HG03045 (cell line): ENCODE results near the gene ITPR2.
"Not testable (repeated sequence)": the region's sequence is repeated elsewhere in the genome, so short reads cannot be mapped to it uniquely, and the experiment has no call there.

Experiments used
- ATAC-seq: cut with Tn5 transposase; IDR thresholded peaks from one replicate; pipeline ENCODE4 v1.9.1; 2021; ENCODE audit warnings: mild to moderate bottlenecking, moderate library complexity; ENCODE audit not compliant: unreplicated experiment

The ITPR2 gene

GRCh38 chr12:26535826-26536225 lies 297.2 kb downstream of the ITPR2 start:
- ATAC-seq, result no peak

GRCh38 chr12:26534071-26534470 lies 298.9 kb downstream of the ITPR2 start:
- no peak for ATAC-seq

GRCh38 chr12:26533211-26533610 lies 299.8 kb downstream of the ITPR2 start:
- ATAC-seq, result no peak

GRCh38 chr12:26530461-26530860 lies 302.5 kb downstream of the ITPR2 start:
- ATAC-seq, result no peak

GRCh38 chr12:26528943-26529342 lies 304.1 kb downstream of the ITPR2 start:
- no peak for ATAC-seq

- no peak for ATAC-seq
These were observed 305.3 kb downstream of the ITPR2 start for GRCh38 chr12:26527682-26528081.

- no peak for ATAC-seq
These were observed 308.0 kb downstream of the ITPR2 start for GRCh38 chr12:26524862-26525465.

- ATAC-seq, result no peak
These were observed 309.3 kb downstream of the ITPR2 start for GRCh38 chr12:26523708-26524150.

- ATAC-seq, result no peak
These were observed 312.1 kb downstream of the ITPR2 start for GRCh38 chr12:26520869-26521268.

GRCh38 chr12:26520109-26520508 lies 312.9 kb downstream of the ITPR2 start:
- no peak for ATAC-seq

- ATAC-seq, result no peak
These were observed 313.5 kb downstream of the ITPR2 start for GRCh38 chr12:26519462-26519861.

GRCh38 chr12:26517320-26517719 lies 315.7 kb downstream of the ITPR2 start:
- ATAC-seq, result not testable (repeated sequence)

GRCh38 chr12:26514364-26514763 lies 318.6 kb downstream of the ITPR2 start:
- no peak for ATAC-seq

- no peak for ATAC-seq
These were observed 319.5 kb downstream of the ITPR2 start for GRCh38 chr12:26513363-26514043.

- no peak for ATAC-seq
These were observed 320.8 kb downstream of the ITPR2 start for GRCh38 chr12:26512213-26512612.

- no peak for ATAC-seq
These were observed 322.7 kb downstream of the ITPR2 start for GRCh38 chr12:26510354-26510674.

GRCh38 chr12:26507613-26508012 lies 325.4 kb downstream of the ITPR2 start:
- ATAC-seq, result no peak

- ATAC-seq, result no peak
These were observed 332.9 kb downstream of the ITPR2 start for GRCh38 chr12:26499979-26500640.

- no peak for ATAC-seq
These were observed 336.8 kb downstream of the ITPR2 start for GRCh38 chr12:26496170-26496569.

GRCh38 chr12:26493656-26494055 lies 339.3 kb downstream of the ITPR2 start:
- no peak for ATAC-seq

- no peak for ATAC-seq
These were observed 340.6 kb downstream of the ITPR2 start for GRCh38 chr12:26492406-26492805.

- no peak for ATAC-seq
These were observed 343.1 kb downstream of the ITPR2 start for GRCh38 chr12:26489908-26490307.
